Activated naive CD4-positive, alpha-beta T cell treated with anti-CD3 and anti-CD28 coated beads for 36 hours (primary cell): ENCODE results near the gene ZNF581. TPM values are rescaled to one million over a fixed set of nuclear protein-coding genes. Genes with fewer than 3 reads are reported as not detected.

Experiments
- CTCF ChIA-PET: fragments of 350-600 bp; sonication (Branson Sonifier 250); formaldehyde crosslinking; loops from one replicate; lab custom pipeline; 2021; ENCODE audit warnings: antibody characterized with exemption; lab: Charles Lee
- DNase-seq: peaks from one replicate; pipeline ENCODE4 v3.0.0-alpha.2; 2020
- H3K27ac Mint-ChIP-seq: one replicate; pipeline ENCODE4 v1.8.0; 2021; ENCODE audit warnings: mild to moderate bottlenecking, mixed read lengths
- H3K27me3 Mint-ChIP-seq: one replicate; pipeline ENCODE4 v1.8.0; 2021; ENCODE audit warnings: low read depth, mixed read lengths
- H3K36me3 Mint-ChIP-seq: one replicate; pipeline ENCODE4 v1.8.0; 2021; ENCODE audit warnings: low read depth, mixed read lengths
- H3K4me1 Mint-ChIP-seq: one replicate; pipeline ENCODE4 v1.8.0; 2021; ENCODE audit warnings: low read depth, mixed read lengths
- H3K4me3 Mint-ChIP-seq: one replicate; pipeline ENCODE4 v1.8.0; 2021; ENCODE audit warnings: mild to moderate bottlenecking, moderate library complexity, mixed read lengths
- H3K9me3 Mint-ChIP-seq: one replicate; pipeline ENCODE4 v1.8.0; 2021; ENCODE audit warnings: mixed read lengths
- intact Hi-C: fragments of 100-400 bp; cut with micrococcal nuclease; formaldehyde crosslinking; loops from one replicate; pipeline ENCODE4 v1.15.1; 2023
- total RNA-seq, 2 experiments: library from RNA; stranded (reverse); gene quantifications; one replicate each; pipeline ENCODE4 v1.2.3, GENCODE V29; 2021

The ZNF581 gene
- total RNA-seq, 2 experiments from 2014 or later: 18.0 to 20.7 TPM

DNA sequence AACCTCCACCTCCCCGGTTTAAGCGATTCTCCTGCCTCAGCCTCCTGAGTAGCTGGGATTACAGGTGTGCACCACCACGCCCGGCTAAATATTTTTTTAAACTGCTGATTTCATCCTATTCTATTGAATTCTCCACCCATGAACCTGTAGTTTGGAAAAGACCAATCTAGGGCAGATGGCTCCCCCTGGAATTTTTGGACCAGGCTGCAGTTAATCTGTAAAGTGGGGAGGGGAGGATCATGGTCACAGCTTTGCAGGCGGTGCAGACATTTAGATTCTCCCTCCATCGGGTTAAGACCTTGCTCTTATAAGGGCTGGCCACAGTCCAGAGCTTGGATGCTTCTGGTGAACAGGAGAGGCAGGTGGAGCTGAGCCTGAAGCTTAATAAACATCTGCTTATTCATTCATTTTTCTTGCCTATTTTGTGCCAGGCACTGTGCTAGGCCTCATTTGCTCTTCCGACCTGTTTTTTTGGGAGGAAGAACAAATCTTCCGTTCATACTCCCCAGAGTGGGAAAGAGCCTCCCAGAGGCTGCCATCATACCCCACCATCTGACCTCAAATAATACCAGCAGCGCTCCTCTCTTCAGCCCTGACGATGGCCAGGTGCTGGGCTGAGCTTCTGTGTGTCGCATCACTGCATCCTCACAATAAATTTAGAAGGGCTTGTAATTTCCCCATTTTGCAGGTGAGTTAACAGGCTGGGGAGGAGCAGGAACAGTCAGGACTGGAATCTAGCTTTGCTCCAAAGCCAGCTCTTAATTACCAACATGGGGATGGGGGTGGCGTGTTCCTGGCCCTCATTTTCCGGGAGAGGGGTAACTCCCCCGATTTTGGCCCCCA, 3.7 kb downstream of the ZNF581 start:
- peak overlapping the region; percentile 85 for H3K27ac Mint-ChIP-seq

DNA sequence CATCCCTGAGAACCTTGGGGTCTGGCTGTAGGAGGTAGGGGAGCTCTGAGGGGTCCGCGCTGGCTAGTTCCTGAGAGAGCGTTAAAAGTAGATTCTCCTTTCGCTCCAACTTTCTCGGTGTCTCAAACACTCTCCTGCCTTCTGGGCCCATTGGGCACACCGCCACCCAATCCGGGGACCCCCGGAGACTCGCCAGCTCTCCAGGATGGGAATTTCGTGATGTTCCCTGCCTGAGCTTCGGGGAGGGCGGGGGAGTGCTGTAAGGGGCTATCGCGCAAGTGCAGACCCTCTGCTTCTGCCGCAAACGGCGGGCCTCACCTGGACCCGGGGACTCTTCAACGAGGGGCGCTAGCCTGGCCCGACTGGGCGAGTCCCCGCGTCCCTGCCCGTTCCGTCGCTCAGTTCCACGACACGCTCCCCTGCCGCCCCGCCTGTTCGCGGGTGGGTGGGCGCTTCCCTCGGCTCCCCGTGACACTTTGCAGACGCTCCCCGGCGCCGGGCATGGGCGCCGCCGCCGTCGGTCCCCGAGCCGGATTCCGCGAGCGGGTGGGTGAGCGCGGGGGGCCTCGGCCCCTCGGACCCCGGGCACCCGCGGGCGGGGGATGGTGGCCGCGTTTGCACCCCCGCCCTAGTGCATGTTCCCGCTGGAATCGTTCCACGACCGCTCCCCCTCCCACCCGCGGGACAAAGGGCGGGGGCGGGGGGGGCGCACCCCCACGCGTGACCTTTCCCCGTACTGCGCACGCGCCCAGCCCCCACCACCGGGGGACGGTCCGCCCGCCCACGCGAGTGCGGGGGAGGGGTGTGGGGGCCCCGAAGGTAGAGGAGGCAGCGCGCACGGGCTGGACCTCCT, 4.5 kb downstream of the ZNF581 start, which contains the start of gene CCDC106:
Gene CCDC106, plus strand, starts transcription at position 481 of the 853 bp plus-strand sequence. CDS start 835 bp downstream, outside the sequence.
- peaks cover 53% of the 10 kb centered on the region for H3K4me1 Mint-ChIP-seq
- DNase-seq: peak; percentile 49
- H3K27me3 Mint-ChIP-seq: no peaks in the 10 kb centered on the region
- CTCF ChIA-PET: interaction anchor here (0.6 to 2.9 kb wide), 5 partner anchors 10 to 180 kb away, joined by 3 to 20 read pairs (median 6); partner anchors contain the start of gene ZNF865
- H3K4me3 Mint-ChIP-seq: peak within 1 kb of the TSS; percentile 77
- peaks cover 16% of the 10 kb centered on the region for H3K36me3 Mint-ChIP-seq
- H3K27ac Mint-ChIP-seq: peak within 1 kb of the TSS; percentile 85
- intact Hi-C loops: no loop called here
- no peaks in the 10 kb centered on the region for H3K9me3 Mint-ChIP-seq

More for the DNA sequence above, 3.7 kb downstream of the ZNF581 start:
- no peak for DNase-seq
- intact Hi-C loops: no loop called here
- peaks cover 15% of the 10 kb centered on the region for H3K36me3 Mint-ChIP-seq
- H3K27me3 Mint-ChIP-seq: no peaks in the 10 kb centered on the region
- peaks cover 53% of the 10 kb centered on the region for H3K4me1 Mint-ChIP-seq
- CTCF ChIA-PET: interaction anchor here (0.6 to 2.9 kb wide), 6 partner anchors 9 to 180 kb away, joined by 3 to 20 read pairs (median 6); partner anchors contain the start of gene ZNF865
- no peaks in the 10 kb centered on the region for H3K9me3 Mint-ChIP-seq
- H3K4me3 Mint-ChIP-seq: peak overlapping the region; percentile 77

DNA sequence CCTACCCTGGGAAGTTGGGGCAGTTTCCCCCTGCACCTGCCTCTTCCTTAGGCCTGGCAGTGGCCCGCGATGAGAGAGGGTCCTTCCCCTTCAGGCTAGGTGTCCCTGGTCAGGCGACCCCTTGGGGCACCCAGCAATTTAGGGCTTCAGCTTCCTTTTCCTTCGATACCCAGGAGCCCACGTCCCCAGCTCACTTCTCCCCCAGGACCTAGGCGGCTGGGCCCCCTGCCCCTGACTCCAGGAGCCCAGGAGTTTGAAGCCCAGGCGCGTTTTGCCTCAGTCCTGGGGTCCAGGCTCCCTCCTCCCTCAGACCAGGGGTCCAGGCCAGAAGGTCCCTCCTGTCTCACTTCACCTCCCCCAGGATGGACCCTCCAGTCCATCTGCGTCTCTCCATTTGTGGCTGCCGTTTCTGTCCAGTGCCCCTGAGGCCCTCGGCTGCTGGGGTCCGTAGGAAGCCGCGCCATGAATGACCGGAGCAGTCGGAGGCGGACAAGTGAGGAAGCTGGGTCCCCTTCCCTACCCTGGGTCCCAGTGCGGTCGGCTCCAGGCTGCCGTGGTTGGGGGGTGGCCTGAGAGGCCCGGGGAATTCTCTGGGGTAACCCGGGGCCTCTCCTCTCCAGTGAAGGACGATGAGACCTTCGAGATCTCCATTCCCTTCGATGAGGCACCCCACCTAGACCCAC, 5.3 kb downstream of the ZNF581 start:
- H3K4me3 Mint-ChIP-seq: peak overlapping the region; percentile 71
- H3K4me1 Mint-ChIP-seq: peaks cover 49% of the 10 kb centered on the region
- H3K27ac Mint-ChIP-seq: peak overlapping the region; percentile 72
- H3K36me3 Mint-ChIP-seq: peaks cover 13% of the 10 kb centered on the region
- CTCF ChIA-PET: interaction anchor here (1.5 kb wide), 1 partner anchor 16 kb away, joined by 9 read pairs; no protein-coding TSS in a partner anchor
- no peaks in the 10 kb centered on the region for H3K27me3 Mint-ChIP-seq
- intact Hi-C loops: no loop called here
- no peaks in the 10 kb centered on the region for H3K9me3 Mint-ChIP-seq
- no peak for DNase-seq

DNA sequence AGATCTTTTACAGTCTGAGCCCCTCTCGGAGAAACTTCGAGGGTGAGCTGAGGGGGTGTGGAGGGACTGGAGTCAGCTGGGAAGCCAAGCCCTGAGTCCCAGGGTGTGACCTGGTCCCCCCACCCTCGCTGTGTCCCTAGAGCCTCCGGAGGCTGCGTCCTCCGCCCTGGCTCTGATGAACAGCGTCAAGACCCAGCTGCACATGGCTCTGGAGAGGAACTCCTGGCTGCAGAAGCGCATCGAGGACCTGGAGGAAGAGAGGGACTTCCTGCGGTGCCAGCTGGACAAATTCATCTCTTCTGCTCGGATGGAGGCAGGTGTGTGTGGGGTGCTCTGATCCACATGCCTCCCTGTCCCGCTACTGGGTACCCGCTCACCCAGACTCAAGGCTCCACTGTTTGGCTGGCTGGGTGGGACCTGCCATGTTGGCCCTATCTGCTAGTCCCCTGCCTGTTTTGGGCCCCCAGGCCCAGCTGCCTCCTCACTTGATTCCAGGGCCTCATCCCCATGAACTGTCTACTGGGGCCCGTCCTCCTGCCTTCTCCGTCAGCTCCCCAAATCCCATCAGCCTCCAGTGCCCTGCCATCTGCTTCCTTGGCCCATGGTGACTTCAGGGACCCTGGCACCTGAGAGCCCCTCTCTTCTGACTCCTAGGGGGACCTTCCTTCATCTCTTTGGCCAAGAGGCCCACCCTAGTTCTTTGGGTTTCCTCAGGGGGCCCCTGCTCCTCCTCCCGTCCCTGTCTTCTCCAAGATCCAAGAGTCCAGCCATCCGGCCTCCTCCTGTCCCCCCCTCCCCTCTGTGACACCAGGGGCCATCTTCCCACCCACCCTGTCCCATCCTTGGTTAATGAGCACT, 6.0 kb downstream of the ZNF581 start:
- Mint-ChIP-seq H3K4me3 (peak overlapping the region; percentile 71), H3K4me1 (peaks cover 48% of the 10 kb centered on the region), H3K27me3 (no peaks in the 10 kb centered on the region), H3K27ac (peak overlapping the region; percentile 54), H3K36me3 (peaks cover 13% of the 10 kb centered on the region), H3K9me3 (no peaks in the 10 kb centered on the region)
- CTCF ChIA-PET: interaction anchor here (1.5 kb wide), 1 partner anchor 16 kb away, joined by 9 read pairs; no protein-coding TSS in a partner anchor
- DNase-seq: no peak
- intact Hi-C loops: loop anchor here (5.0 to 10.0 kb wide), 3 partner anchors 312 to 1185 kb away; partner anchors contain the start of genes KMT5C, LENG9 and ZSCAN5A

DNA sequence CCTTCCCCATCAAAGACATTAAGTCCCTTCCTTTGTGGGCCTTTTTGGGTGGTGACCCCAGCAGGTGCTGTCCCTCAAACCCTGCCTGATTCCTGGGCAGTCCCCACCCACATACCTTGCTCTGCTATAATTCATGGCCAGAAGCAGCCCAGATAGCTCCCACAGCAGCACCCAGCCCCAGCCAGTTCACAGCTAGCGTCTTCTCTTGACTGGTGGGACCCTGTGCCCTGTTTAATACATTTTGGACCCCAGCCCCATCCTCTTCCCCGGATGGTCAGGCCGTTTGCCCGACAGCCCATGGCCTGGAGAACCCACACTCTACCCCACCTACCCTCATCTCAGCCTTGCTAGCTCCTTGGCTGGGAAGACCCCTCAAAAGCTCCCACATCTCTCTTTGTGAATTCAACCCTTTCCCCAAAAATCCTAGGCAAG, 6.7 kb downstream of the ZNF581 start:
- intact Hi-C loops: loop anchor here (5.0 to 10.0 kb wide), 3 partner anchors 313 to 1185 kb away; partner anchors contain the start of genes KMT5C, LENG9 and ZSCAN5A
- peaks cover 43% of the 10 kb centered on the region for H3K4me1 Mint-ChIP-seq
- CTCF ChIA-PET: interaction anchor here (1.5 kb wide), 1 partner anchor 17 kb away, joined by 9 read pairs; no protein-coding TSS in a partner anchor
- H3K4me3 Mint-ChIP-seq: peak overlapping the region; percentile 39
- no peaks in the 10 kb centered on the region for H3K9me3 Mint-ChIP-seq
- peaks cover 13% of the 10 kb centered on the region for H3K36me3 Mint-ChIP-seq
- H3K27ac Mint-ChIP-seq: no peak overlapping the region
- DNase-seq: peak; percentile 65
- no peaks in the 10 kb centered on the region for H3K27me3 Mint-ChIP-seq

DNA sequence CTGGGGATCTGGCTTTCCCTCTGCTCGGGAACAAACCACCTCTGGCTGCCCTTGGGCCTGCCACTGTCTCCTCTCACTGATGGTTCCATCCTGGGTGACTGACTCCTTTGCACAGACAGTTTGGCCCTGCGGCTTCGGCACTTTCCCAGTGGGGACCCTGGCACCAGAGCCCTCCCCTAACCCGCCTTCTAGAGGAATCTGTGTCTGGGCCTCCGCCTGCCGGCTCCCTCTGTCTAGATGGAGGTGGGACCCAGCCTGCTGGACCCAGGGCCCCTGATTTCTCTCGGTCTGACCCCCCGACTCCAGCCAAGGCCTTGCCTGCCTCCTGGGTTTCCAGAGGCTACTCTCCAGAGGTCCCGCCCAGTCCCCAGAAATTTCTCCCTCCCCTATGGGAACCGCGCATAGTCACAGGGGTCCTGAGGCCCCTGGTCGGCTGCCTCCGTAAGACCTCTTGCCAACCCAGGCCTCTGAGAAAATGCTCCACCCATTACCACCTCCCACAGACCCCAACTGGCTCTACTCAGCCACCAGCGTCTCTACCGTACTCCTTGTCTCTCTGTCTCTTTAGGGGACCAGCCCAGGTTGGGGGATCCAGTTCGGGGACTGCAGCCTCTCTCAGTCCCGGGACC, 7.3 kb downstream of the ZNF581 start:
- Mint-ChIP-seq H3K27me3 (no peaks in the 10 kb centered on the region), H3K4me1 (peaks cover 38% of the 10 kb centered on the region), H3K4me3 (peak overlapping the region; percentile 39), H3K36me3 (peaks cover 13% of the 10 kb centered on the region), H3K27ac (no peak overlapping the region), H3K9me3 (no peaks in the 10 kb centered on the region)
- DNase-seq: no peak
- intact Hi-C loops: loop anchor here (5.0 to 10.0 kb wide), 3 partner anchors 313 to 1186 kb away; partner anchors contain the start of genes KMT5C, LENG9 and ZSCAN5A
- CTCF ChIA-PET: interaction anchor here (1.5 kb wide), 1 partner anchor 18 kb away, joined by 9 read pairs; no protein-coding TSS in a partner anchor

DNA sequence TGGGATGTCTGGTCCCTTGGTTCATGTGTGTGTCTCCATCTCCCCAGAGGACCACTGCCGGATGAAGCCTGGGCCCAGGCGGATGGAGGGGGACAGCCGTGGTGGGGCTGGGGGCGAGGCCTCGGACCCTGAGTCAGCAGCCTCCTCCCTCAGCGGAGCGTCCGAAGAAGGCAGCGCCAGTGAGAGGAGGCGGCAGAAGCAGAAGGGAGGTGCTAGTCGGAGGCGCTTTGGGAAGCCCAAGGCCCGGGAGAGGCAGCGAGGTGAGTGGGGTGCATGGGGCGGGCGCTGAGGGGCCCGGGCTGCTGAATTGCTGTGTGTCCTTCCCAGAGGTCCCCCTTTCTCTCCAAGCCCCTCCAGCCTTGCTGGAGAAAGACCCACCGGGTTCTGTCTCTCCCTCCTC, 7.8 kb downstream of the ZNF581 start:
- H3K27me3 Mint-ChIP-seq: no peaks in the 10 kb centered on the region
- H3K9me3 Mint-ChIP-seq: no peaks in the 10 kb centered on the region
- no peak overlapping the region for H3K4me3 Mint-ChIP-seq
- H3K27ac Mint-ChIP-seq: no peak overlapping the region
- intact Hi-C loops: loop anchor here (5.0 to 10.0 kb wide), 3 partner anchors 314 to 1186 kb away; partner anchors contain the start of genes KMT5C, LENG9 and ZSCAN5A
- no peak for DNase-seq
- H3K4me1 Mint-ChIP-seq: peaks cover 37% of the 10 kb centered on the region
- CTCF ChIA-PET: no interaction called here
- H3K36me3 Mint-ChIP-seq: peaks cover 18% of the 10 kb centered on the region

DNA sequence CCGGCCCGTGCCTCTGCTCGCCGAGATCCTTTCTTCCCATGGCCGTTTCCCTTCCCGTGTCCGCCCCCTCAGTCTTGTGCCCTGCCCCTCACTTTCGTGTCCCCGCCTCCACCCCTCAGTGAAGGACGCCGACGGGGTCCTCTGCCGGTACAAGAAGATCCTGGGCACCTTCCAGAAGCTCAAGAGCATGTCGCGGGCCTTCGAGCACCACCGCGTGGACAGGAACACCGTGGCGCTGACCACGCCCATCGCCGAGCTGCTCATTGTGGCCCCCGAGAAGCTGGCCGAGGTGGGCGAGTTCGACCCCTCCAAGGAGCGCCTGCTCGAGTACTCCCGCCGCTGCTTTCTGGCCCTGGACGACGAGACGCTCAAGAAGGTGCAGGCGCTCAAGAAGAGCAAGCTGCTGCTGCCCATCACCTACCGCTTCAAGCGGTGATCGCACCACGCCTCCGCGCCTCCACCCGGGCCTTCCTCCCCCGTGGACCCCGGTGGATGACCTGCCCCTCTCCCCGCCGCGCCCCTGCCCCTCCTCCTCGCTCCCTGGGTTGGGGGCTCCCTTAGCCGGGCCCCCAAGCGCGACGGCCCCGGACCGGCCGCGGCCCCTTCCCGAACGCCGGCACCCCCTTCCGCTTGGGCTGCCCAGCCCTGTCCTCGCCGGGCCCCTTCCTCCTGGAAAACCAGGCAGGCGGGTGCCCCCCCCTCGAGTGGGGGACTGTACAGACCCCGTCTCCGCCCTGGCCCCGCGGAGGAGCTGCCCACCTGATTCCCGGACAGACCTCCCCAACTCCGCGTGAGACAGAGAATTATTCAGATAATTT, 9.1 kb downstream of the ZNF581 start:
- peaks cover 41% of the 10 kb centered on the region for H3K4me1 Mint-ChIP-seq
- H3K9me3 Mint-ChIP-seq: no peaks in the 10 kb centered on the region
- H3K36me3 Mint-ChIP-seq: peaks cover 16% of the 10 kb centered on the region
- no peak for DNase-seq
- CTCF ChIA-PET: interaction anchor here (0.6 to 1.4 kb wide), 6 partner anchors 8 to 601 kb away, joined by 3 to 9 read pairs (median 3); partner anchors contain the start of genes FIZ1 and ZNF524
- H3K27ac Mint-ChIP-seq: no peak overlapping the region
- H3K27me3 Mint-ChIP-seq: no peaks in the 10 kb centered on the region
- intact Hi-C loops: loop anchor here (1.0 to 10.0 kb wide), 5 partner anchors 9 to 1188 kb away; partner anchors contain the start of genes KMT5C, LENG9, ZNF581 and ZSCAN5A
- peak overlapping the region; percentile 88 for H3K4me3 Mint-ChIP-seq

DNA sequence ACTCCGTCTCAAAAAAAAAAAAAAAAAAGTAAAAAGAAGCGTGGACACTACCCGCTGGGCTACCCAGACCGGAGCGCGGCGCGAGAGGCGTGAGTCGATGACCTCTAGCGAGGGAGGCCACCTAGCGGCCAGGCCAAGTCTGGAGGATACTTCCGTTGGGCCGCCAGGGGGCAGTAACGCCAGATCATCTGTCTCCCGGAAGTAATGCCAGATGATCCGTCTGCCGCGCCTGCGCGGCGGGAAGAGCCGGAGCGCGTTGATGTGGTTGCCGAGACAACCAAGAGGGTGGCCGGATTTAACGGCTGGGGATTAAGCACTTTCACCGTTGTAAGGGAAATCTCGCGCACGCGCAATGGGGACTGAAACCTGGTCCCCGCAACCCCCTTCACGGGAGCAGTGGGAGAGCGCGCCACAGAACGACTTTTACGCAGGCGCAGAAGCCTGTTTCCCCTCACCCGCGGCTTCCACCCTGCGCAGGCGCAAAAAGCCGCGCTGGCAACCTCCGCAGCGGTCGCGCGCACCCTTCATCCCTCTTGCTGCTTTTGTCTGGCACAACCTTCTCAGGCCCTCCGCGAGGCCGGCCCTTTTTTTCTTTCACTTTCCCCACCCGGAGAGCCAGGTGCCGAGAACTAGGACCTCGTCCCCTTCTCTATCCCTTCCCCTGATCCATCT, 10.3 kb downstream of the ZNF581 start:
- Mint-ChIP-seq H3K27ac (peak overlapping the region; percentile 98), H3K27me3 (no peaks in the 10 kb centered on the region), H3K9me3 (no peaks in the 10 kb centered on the region), H3K4me3 (peak overlapping the region; percentile 88), H3K36me3 (peaks cover 21% of the 10 kb centered on the region), H3K4me1 (peaks cover 45% of the 10 kb centered on the region)
- DNase-seq: peak; percentile 97
- intact Hi-C loops: loop anchor here (1.0 to 10.0 kb wide), 9 partner anchors 10 to 1463 kb away; partner anchors contain the start of genes FIZ1, KMT5C, LENG9 and TSEN34
- CTCF ChIA-PET: interaction anchor here (0.6 to 1.4 kb wide), 16 partner anchors 9 to 600 kb away, joined by 3 to 9 read pairs (median 4); partner anchors contain the start of genes FIZ1 and ZNF524
